BJ (cell line): ENCODE results near the gene GOLGA3. TPM values are rescaled to one million over a fixed set of nuclear protein-coding genes. Genes with fewer than 3 reads are reported as not detected.

Experiments
- polyA plus RNA-seq: library from polyadenylated mRNA; depleted of rRNA; stranded (reverse); fragments of >200 nt; gene quantifications from 2 replicates; pipeline ENCODE4 v1.2.3, GENCODE V29; 2011; rRNA removed
- small RNA-seq: library from RNA; depleted of rRNA; stranded (forward); fragments of <200 nt; gene quantifications from one replicate; pipeline ENCODE3, GENCODE V24; 2012; ENCODE audit warnings: low replicate concordance, low read depth; ENCODE audit not compliant: insufficient read length

The GOLGA3 gene
- polyA plus RNA-seq, 1 experiment: 26.0 TPM

Small RNA genes within 50 kb of the gene (small RNA-seq; reads per million reads assigned to genes)
- gene RNA5SP379: not detected

Other genes starting within 250 kb of the GOLGA3 start
- gene LRCOL1, start 218.3 kb downstream of the GOLGA3 start, polyA plus RNA-seq: 0.11 and 0.15 TPM in 2 replicates
- gene P2RX2, start 210.1 kb downstream of the GOLGA3 start, polyA plus RNA-seq: not detected in 2 replicates
- gene POLE, start 141.5 kb downstream of the GOLGA3 start, polyA plus RNA-seq: 9.8 and 17.7 TPM in 2 replicates
- gene PXMP2, start 141.3 kb downstream of the GOLGA3 start, polyA plus RNA-seq: 19.4 and 22.3 TPM in 2 replicates
- gene PGAM5, start 118.0 kb downstream of the GOLGA3 start, polyA plus RNA-seq: 12.4 and 17.7 TPM in 2 replicates
- gene ANKLE2, start 67.0 kb downstream of the GOLGA3 start, polyA plus RNA-seq: 78.8 and 119 TPM in 2 replicates
- 29.5 and 41.6 TPM in 2 replicates for gene CHFR, start 58.7 kb upstream of the GOLGA3 start, polyA plus RNA-seq
- gene ZNF605, start 127.4 kb upstream of the GOLGA3 start, polyA plus RNA-seq: 4.7 and 8.7 TPM in 2 replicates
- gene ZNF26, start 157.5 kb upstream of the GOLGA3 start, polyA plus RNA-seq: 3.9 and 4.6 TPM in 2 replicates
- 9.7 and 16.2 TPM in 2 replicates for gene ZNF84, start 208.6 kb upstream of the GOLGA3 start, polyA plus RNA-seq